RPMI8226 (cell line): Measurements from ENCODE around the gene DEK.
"Not testable (repeated sequence)": the region's sequence is repeated elsewhere in the genome, so short reads cannot be mapped to it uniquely, and the experiment has no call there.

Experiments used
- DNase-seq: peaks from one replicate; pipeline ENCODE4 v3.0.0-alpha.2; 2015

DEK gene

GRCh38 chr6:18234564-18234963 lies 29.8 kb downstream of the DEK start:
- DNase-seq = no peak

GRCh38 chr6:18233770-18234169 lies 30.6 kb downstream of the DEK start:
- not testable (repeated sequence) for DNase-seq

- DNase-seq = not testable (repeated sequence)
Observed at GRCh38 chr6:18231856-18232255, 32.5 kb downstream of the DEK start.

- DNase-seq = not testable (repeated sequence)
Observed at GRCh38 chr6:18228590-18228989, 35.7 kb downstream of the DEK start.

GRCh38 chr6:18227166-18227565 lies 37.2 kb downstream of the DEK start:
- not testable (repeated sequence) for DNase-seq

GRCh38 chr6:18226451-18227105 lies 37.8 kb downstream of the DEK start:
- DNase-seq = not testable (repeated sequence)

- no peak for DNase-seq
Observed at GRCh38 chr6:18221288-18221615, 43.1 kb downstream of the DEK start.

- DNase-seq = no peak
Observed at GRCh38 chr6:18219591-18219990, 44.7 kb downstream of the DEK start.

GRCh38 chr6:18218233-18218632 lies 46.1 kb downstream of the DEK start:
- DNase-seq = no peak

GRCh38 chr6:18216411-18216810 lies 47.9 kb downstream of the DEK start:
- no peak for DNase-seq

GRCh38 chr6:18215436-18215835 lies 48.9 kb downstream of the DEK start:
- no peak for DNase-seq

- no peak for DNase-seq
Observed at GRCh38 chr6:18214003-18214402, 50.3 kb downstream of the DEK start.

- DNase-seq = no peak
Observed at GRCh38 chr6:18213439-18213838, 50.9 kb downstream of the DEK start.

- DNase-seq = no peak
Observed at GRCh38 chr6:18212231-18212630, 52.1 kb downstream of the DEK start.

- no peak for DNase-seq
Observed at GRCh38 chr6:18211338-18211737, 53.0 kb downstream of the DEK start.

GRCh38 chr6:18210707-18211106 lies 53.6 kb downstream of the DEK start:
- DNase-seq = no peak

- DNase-seq = no peak
Observed at GRCh38 chr6:18209539-18210197, 54.7 kb downstream of the DEK start.

- DNase-seq = not testable (repeated sequence)
Observed at GRCh38 chr6:18208778-18209177, 55.6 kb downstream of the DEK start.

- DNase-seq = no peak
Observed at GRCh38 chr6:18207949-18208348, 56.4 kb downstream of the DEK start.

GRCh38 chr6:18207438-18207837 lies 56.9 kb downstream of the DEK start:
- DNase-seq = no peak

GRCh38 chr6:18206591-18206990 lies 57.7 kb downstream of the DEK start:
- no peak for DNase-seq

GRCh38 chr6:18204691-18205090 lies 59.6 kb downstream of the DEK start:
- DNase-seq = no peak

- DNase-seq = no peak
Observed at GRCh38 chr6:18203786-18204185, 60.5 kb downstream of the DEK start.

- no peak for DNase-seq
Observed at GRCh38 chr6:18192026-18192425, 72.3 kb downstream of the DEK start.

- no peak for DNase-seq
Observed at GRCh38 chr6:18189196-18189595, 75.1 kb downstream of the DEK start.
